ENCODE results near the gene KIF11.
"Not testable (repeated sequence)": the region's sequence is repeated elsewhere in the genome, so short reads cannot be mapped to it uniquely, and the experiment has no call there.

KIF11 gene

DNA sequence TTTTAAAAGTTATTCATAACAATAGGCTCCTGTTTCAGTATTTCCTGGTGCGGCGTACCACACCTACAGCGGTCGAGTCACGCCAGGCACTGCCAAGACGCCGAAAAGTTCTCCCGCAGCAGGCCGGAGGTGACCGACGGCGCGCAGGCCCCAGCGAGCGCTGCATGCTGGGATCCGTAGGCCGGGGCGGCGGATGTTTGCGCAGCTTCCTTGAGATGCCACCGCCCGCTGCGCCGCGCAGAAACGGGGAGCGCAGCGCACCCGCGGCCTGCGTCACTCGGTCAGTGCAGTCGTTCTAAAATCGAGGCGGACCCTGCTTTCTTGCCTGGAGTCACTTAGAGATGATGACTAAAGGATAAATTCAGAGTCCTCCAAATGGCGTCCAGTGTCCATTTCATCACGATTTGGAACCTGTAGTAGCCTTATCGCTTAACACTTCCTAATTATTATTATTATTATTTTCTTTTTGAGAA, 1.3 kb upstream of the KIF11 start:
- peak; percentile 78 for DNase-seq

DNA sequence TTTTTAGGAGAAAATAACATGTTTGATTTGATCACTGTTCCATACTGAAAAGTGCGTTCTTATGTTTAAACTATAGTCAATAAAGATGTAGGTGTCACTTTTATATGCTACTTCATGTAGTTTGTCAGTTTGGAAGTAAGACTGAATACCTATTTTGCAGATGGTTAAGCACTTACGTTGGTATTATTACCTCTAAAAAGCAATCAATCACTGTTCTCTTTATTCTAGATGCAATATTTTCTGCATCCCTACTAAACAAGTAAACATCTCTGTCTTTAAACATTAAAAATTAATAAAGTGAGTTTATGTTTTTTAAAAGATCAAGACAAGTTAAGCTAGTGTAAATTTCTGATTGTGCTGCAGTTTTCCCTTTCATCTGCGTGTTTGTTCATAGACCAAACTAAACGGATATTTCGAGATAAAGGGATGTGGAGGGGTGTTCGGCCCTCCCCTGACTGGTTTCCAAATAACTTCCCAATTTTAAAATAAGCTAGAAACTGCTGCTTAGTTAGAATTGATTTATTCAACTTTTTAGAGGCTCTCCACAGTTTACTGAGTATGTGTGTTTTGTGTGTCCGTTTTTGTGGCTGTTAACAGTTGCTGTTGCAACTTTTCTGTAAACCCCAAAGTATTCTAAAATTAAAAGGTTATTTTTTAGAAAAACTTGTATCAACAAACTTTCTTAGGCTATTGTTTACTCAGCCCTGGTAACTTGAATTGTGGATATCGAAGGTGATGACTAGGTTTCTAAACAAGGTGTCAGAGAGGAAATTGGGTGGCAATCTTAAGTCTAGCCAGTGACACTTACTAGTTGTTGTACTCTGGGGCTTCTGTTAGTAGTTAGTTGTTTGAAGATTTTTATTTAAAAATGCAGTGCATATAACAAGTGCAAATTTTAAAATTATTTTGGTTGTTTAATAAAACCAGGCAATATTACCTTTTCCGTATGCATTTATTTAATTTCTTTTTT, 974 bp downstream of the KIF11 start:
- DNase-seq, result peak; percentile 17

DNA sequence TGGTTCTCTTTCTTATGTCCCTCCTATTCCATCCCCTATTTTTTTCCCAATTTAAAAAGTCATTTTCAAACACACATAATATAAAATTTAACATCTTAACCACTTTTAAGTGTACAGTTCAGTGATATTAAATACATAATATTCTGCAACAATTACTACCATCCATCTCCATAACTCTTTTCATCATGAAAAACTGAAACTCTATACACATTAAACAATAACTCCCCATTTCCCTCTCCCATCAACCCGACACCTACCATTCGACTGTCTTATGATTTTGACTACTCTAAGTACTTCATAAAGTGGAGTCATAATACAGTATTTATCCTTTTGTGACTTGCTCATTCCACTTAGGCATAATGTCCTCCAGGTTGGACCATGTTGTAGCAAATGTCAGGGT, 2.6 kb downstream of the KIF11 start:
- DNase-seq, result no peak

DNA sequence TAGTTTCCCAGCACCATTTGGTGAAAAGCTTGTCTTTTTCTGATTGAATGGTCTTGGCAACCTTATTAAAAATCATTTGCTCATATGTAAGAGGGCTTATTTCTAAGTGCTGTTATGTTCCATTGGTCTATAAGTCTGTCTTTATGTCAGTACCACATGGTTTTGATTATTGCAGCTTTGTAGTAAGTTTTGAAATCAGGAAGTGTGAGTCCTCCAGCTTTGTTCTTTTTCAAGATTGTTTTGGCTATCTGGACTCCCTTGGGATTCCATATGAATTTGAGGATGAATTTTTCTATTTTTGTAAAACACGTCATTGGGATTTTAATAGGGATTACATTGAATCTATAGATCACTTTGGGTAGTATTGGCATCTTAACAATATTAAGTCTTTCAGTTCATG, 5.4 kb downstream of the KIF11 start:
- DNase-seq, result no peak

DNA sequence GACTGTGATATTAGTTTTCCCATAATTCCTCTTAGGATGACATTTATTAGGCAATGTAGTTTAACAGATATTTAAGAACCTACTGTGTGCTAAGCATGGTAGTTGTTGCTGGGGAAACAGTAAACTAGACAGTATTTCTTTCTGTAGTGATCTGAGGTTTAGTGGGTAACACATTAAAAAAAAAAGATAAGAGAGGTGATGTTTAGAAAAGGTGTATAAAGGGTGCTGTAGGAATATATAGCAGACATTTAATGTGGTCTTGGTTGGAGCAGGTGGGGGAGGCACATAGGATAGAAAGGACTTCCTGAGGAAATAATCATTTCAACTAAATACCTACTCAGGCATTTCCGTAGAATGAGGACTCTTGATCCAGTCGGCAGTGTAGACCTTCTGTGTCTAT, 11.9 kb downstream of the KIF11 start:
- no peak for DNase-seq

DNA sequence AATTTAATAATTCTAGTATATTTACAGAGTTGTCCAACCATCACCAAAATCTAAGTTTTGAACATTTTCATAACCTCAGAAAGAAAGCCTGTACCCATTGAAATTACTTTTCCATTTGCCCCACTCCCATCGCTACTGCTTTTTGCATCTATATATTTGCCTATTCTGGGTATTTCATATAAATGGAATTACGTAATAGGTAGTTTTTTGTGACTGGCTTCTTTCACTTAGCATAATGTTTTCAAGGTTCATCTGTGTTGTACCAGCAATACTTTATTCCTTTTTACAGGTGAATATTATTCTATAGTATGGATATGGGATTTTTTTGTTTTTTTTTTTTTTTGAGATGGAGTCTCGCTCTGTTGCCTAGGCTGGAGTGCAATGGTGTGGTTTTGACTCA, 22.6 kb downstream of the KIF11 start:
- DNase-seq, result no peak

DNA sequence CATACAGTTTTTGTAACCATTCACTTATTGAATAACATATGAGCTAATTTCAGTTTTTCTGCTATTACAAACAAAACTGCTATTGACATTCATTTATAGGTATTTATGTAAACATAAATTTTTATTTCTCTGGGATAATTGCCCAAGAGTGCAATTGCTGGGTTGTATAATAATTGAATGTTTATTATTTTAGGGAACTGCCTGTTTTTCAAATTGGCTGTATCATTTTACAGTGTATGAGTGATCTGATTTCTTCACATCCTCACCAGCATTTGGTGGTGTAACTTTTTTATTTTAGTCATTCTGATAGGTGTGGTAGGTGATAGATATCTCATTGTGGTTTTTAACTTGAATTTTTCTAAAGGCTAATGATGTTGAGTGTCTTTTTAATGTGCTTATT, 26.4 kb downstream of the KIF11 start:
- DNase-seq, result no peak

DNA sequence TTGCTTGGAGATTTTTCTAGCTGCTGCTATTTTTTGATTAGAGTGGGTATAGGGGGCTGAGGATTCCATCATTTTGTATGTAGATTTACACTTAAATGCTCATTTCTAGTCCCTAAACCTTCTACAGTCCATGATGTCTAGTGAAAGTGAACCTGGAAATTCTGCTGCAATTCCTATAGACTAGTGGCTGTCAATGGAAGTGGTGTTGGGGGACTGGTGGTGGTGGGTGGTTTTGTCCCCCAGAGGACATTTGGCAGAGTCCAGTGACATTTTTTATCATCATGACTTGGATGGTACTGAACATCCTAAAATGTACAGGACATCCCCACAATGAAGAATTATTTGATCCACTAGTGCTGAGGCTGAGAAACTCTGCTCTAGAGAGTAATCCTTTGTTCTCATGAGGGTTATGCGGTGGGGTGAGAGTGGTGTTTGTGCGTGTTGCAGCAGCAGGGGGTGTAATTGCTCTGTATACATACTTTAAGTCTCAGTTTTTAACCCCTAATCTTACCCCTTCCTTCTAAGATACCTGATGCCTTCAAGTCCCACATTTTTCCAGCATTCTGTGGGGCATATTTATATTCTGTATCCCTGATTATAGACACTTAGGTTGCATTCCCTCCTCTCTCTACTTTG, 35.0 kb downstream of the KIF11 start:
- DNase-seq, result no peak

DNA sequence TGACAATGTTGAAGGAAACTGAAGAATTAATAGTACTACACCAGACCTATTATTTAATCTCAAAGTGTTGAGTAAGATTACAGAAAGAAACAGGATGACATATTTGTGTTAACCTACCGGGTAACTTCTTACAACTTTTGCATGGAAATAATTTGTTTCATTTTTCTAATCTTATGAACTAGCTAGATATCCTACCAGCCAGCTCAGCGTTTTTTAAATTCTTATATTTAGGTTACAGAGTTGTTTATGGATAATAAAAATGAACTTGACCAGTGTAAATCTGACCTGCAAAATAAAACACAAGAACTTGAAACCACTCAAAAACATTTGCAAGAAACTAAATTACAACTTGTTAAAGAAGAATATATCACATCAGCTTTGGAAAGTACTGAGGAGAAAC, 37.0 kb downstream of the KIF11 start:
- no peak for DNase-seq

DNA sequence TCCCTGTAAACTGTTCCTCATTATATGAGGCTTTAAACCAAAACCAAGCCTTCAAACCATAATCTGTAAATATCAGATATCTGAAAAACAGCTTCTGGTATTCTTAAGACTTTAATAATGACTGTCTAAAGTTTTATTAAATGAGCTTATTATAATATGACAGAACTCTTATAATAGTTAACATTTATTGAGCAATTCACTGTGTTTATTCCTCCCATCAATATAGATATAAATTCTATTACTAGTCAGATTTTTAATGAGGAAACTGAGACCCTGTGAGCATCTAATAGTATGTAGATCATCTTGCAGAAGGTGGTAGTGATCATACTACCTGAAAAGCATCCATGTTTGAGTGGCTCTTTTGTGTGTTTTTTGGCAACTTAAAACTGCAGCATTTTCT, 45.1 kb downstream of the KIF11 start:
- no peak for DNase-seq

DNA sequence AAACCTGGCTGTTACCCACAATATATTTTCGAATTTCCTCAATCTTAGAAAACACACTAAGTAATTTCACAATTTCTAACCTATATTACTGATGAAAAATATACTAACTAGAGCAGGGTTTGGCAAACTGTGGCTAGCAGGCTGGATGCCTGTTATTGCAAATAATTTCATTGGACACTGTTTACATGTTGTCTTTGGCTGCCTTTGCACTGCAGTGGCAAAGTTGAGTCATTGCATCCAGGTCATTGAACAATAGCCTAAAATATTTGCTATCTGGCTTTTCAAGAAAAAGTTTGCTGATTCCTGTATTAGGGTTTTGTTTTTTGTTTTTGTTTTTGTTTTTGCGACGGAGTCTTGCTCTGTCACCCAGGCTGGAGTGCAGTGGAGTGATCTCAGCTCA, 47.2 kb downstream of the KIF11 start:
- DNase-seq, result no peak

DNA sequence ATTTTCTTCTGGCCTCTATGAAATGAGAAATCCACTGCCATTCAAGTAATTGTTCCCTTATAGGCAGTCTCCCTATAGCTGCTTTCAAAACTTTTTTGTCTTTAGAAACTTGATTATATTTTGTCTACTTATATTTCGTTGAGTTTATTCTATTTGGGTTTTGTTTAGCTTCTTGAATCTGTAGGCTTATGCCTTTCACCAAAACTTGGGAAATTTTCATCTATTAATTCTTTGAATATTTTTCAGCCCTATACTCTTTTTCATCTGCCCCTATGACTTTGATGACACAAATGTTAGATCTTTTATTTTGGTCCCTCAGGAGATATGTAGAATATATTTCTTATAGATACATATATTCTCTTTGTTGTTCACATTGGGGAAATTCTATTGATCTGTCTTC, 48.6 kb downstream of the KIF11 start:
- DNase-seq, result no peak

DNA sequence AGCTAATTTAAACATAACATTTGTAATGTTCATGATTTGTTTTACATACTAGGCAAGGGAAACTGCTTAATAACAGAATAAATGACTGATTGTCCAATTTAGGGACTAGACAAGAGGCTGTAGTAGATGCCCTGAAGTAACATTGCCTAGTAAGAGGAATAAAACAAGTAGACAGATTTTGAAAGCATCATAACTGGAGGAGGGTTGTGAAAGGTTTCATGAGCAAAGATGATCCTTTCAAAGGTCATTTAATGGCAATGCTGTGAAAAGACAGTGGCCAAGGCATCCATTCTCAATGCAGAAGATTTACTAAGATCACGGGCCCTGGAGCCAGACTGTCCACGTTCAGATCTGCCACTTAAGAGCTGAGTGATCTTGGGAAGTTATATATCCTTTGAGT, 52.0 kb downstream of the KIF11 start:
- DNase-seq, result no peak

DNA sequence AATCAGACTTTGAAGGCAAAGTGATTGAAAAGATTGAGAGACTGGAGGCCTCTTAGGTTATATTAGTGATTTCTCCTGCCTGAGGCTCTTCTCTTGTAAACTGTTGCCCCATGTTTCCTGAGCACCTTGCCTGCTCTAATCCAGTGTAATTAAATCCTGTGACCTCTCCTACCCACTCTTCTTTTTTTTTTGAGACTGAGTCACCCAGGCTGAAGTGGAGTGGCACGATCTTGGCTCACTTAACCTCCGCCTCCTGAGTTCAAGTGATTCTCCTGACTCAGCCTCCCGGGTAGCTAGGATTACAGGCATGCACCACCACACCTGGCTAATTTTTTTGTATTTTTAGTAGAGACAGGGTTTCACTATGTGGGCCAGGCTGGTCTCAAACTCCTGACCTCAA, 57.9 kb downstream of the KIF11 start:
- DNase-seq, result not testable (repeated sequence)

DNA sequence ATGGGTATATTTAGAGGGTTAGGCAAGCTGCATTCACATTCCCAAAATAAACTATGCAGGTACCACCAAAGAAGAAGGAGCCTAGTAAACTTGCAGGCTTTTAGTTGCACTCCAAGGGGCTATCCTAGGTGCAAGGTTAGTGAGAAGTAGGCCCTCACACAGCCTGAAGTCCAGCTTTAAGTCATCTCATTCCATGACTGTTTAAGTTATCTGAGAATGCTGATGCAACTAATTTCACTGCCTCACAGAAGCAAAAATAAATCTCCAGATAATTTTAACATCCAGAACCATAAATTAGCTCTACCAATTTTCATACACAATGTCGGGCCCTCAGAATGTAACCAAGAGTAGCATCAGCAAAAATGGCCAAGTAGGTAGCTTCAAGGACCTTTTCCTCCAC, 62.5 kb downstream of the KIF11 start:
- DNase-seq, result no peak

DNA sequence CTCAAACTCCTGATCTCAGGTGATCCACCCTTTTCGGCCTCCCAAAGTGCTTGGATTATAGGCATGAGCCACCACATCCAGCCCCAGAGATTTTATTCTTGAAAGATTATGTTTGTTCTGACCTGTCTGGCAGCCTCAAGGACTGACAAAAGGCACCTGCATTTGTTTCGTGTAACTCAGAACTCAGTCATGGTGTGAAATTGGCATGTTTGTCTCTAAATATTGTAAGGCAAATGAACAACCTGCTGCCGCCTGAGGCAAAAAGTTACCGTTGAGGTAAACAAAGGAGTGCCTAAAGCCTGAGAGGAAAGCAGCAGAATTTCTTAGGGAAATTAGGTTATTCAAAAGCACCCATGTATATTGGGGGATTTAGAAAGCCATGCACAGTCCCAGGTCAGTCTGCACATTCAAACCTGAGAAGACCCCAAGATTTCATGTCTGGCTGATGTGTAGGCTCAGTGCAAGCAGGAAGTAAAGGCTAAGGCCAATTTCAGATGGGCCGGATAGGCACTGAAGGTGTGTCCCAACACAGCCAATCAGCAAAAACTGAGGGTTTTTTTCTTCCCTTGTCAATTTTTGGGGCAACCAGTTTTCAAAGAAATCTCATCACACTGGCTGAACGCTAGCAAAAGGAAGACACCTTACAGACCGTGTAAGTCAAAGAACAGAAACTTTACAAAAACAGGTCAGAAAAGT, 63.5 kb downstream of the KIF11 start:
- no peak for DNase-seq

DNA sequence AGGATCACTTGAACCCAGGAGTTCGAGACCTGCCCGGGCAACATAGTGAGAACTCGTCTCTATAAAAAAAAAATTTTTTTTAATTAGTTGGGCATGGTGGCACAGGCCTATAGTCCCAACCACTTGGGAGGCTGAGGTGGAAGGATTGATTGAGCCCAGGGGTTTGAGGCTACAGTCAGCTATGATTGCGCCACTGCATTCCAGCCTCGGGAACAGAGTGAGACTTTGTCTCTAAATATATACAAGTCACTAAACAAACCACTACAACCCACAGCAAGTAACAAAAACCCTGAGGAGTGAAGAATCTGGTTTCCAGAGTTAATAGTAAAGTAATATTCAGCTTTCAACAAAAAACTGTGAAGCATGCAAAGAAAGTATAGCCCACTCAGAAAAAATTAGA, 64.1 kb downstream of the KIF11 start:
- no peak for DNase-seq

DNA sequence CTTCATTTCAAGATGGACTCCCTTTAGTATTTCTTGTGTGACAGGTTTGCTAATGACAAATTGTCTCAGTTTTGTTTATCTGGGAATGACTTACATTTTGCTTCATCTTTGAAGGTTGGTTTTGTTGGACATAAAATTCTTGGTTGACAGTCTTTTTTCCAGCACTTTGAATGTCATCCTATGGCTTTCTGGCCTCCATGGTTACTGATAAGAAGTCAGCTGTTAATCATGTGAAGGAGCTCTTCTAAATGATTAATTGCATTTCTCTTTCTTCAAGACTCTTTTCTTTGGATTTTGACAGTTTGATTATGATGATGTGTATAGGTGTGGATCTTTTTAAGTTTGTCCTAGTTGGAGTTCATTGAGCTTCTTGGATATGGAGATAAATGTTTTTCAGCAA, 69.9 kb downstream of the KIF11 start:
- DNase-seq, result no peak

DNA sequence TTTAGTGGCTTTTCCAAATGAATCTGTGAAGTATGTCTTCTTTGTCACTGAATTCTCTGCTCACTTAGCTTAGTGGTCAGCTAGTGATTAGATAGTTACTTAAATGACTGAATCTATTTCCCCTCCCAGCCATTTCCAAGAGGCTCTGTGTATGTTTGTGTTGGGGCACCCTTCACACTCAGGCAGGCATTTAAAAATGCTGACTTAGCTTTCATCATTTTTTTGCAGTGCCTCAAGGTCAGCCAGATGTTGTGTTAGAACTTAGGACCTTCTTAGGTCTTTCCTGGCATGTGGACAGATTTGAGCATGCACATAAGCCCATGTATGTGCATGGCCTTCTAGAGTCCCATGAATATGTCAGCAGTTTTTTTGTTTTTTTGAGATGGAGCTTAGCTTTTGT, 71.4 kb downstream of the KIF11 start:
- no peak for DNase-seq

DNA sequence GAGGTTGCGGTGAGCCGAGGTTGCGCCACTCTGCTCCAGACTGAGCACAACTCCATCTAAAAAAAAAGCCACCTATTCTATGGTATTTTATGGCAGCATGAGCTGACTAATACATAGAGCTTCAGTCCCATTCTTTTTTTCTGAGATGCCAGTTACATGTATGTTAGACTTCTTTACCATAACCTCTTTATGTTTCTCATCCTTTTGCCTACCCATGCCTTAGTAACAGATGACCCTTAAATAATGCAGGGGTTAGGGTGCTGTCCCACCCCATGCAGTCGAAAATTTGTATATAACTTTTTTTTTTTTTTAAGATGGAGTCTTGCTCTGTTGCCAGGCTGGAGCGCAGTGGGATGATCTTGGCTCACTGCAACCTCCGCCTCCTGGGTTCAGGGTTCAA, 74.1 kb downstream of the KIF11 start:
- no peak for DNase-seq

DNA sequence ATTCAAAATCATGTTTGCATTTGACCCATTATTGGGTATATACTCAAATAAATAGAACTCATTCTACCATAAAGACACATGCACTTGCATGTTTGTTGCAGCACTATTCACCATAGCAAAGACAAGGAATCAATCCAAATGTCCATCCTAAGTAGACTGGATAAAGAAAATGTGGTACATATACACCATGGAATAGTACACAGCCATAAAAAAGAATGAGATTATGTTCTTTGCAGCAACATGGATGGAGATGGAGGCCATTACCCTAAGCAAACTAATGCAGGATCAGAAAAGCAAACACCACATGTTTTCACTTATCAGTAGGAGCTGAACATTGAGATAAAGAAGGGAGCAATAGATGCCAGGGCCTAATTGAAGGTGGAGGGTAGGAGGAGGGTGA, 84.8 kb downstream of the KIF11 start:
- no peak for DNase-seq

DNA sequence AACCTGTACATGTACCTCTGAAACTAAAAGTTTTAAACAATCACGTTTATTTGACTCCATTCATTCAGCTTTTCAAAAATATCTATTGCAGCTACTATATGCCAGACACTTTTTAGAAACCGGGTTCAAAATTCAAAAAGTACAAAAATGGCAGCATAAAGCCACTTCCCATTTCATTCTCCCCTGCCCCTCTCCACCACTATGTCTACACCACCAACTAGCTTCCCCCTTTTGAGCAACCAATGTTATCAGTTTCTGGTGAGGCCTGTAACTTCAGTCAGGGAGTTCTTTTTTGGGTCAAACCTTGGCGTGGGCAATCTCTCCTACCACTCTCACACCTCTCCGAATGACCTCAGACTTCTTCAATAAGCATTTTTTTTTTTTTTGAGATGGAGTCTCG, 85.3 kb downstream of the KIF11 start:
- DNase-seq, result no peak

DNA sequence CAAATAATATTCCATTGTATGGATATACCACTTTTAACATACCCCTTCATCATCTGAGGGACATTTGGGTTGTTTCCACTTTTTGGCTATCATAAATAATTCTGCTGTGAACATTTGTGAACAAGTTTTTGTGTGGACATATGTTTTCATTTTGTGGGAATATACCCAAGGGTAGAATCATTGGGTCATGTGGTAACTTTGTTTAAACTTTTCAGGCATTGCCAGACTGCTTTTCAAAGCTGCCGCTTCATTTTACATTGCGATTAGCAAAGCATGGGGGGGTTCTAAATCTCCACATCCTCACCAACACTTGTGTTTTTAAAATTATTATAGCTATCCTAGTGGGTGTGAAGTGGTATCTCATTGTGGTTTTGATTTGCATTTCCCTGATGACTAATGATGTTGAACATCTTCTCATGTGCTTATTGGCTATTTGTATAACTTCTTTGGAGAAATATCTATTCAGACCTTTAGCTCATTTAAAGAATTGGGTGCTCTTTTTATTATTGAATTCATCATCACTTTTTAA, 88.4 kb downstream of the KIF11 start:
- DNase-seq, result no peak

DNA sequence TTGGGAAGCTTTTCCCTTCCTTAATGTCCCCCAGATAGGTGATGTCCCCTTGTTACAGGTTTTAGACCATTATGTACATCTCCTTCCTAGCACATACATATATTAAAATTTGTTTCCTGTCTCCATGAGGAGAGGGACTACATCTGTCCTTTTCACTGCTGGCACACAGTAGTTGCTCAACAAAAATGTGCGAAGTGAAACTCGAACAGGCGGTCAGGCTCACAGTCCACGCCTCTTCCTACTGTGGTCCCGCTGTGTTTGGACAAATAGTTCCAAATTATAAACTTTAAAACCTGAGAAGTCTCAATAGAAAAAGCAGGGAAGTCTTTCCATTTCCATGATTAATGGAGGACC, 95.6 kb downstream of the KIF11 start:
- DNase-seq, result no peak

All from NCI-H1105 treated with DMSO at 0.1 percent for 48 hours (cell line).